ENCODE measurements around the gene IMPG1. TPM values are rescaled to one million over a fixed set of nuclear protein-coding genes. Genes with fewer than 3 reads are reported as not detected.

The IMPG1 gene
- total and polyA plus RNA-seq, 2 of the 13 experiments (the other 11 are each of a cell fraction or from before 2014, with no cell fraction given), result not detected

GRCh38 chr6:75896526-75896925 is 175.9 kb downstream of the IMPG1 start:
- BruUV-seq (replicated peaks), result no TSS peak

GRCh38 chr6:75893776-75894152 is 178.7 kb downstream of the IMPG1 start:
- Histone ChIP-seq H3K4me2 (ENCODE audit: low read depth, low read length) (no peak overlapping the region), H3K9me3 (ENCODE audit: low read length) (no peaks in the 10 kb centered on the region), H3K9ac (ENCODE audit: insufficient read depth, low read depth, low read length) (no peak overlapping the region), H3K27ac (ENCODE audit: extremely low read length, insufficient read depth, low read length) (no peak overlapping the region), H2AFZ (ENCODE audit: low read length) (no peak overlapping the region), H3K4me1 (ENCODE audit: insufficient read depth, low read length) (no peaks in the 10 kb centered on the region), H3K4me3 (replicated peaks in 1 of 3; ENCODE audit: insufficient read depth in 1 of 3, low read depth in 2 of 3, low read length in 3 of 3) (no peak overlapping the region), H3K27me3 (ENCODE audit: control insufficient read depth in 1 of 2, insufficient read depth in 2 of 2, low read length in 2 of 2) (no peaks in the 10 kb centered on the region), H3K79me2 (ENCODE audit: insufficient read depth, low read length) (no peaks in the 10 kb centered on the region), H4K20me1 (ENCODE audit: insufficient read depth, low read length) (no peaks in the 10 kb centered on the region), H3K36me3 (replicated peaks in 1 of 2; ENCODE audit: control insufficient read depth in 1 of 2, insufficient read depth in 2 of 2, low read length in 2 of 2) (no peaks in the 10 kb centered on the region)
- ATAC-seq, result no peak
- no peak for DNase-seq (ENCODE audit: low spot score)
- no peak for FAIRE-seq
- POLR2A ChIA-PET, result interaction anchor here (0.8 kb wide), 1 partner anchor 13 kb away, joined by 6 read pairs; no protein-coding TSS in a partner anchor
- BruUV-seq (replicated peaks), result no TSS peak
- CTCF ChIA-PET (ENCODE audit: low intra/inter-chr PET ratio, low total read pairs), result interaction anchor here (1.8 kb wide), 1 partner anchor 968 kb away, joined by 7 read pairs; no protein-coding TSS in a partner anchor
- intact Hi-C loops (cut with micrococcal nuclease; ENCODE audit: unreplicated experiment) (loop anchor here (1.0 to 10.0 kb wide), 2 partner anchors 968 to 1561 kb away; no protein-coding TSS in a partner anchor), in situ Hi-C loops (cut with HindIII; ENCODE audit: extremely low pct_ligation_motif_present, low pct_unique_long_range_greater_than_20kb) (no loop called here)
- 75% methylated on average over 2 of the region's 2 CpGs for WGBS (ENCODE audit: low lambda C conversion rate)
- no peak for TF ChIP-seq CHD2 (IDR thresholded peaks at IDR 0.05; ENCODE audit: low read depth, low read length)
- no peak for TF ChIP-seq SNAPC4 (CRISPR knock-in tag; IDR thresholded peaks at IDR 0.05)
- no peak for TF ChIP-seq ATF6 (CRISPR knock-in tag; conservative IDR thresholded peaks at IDR 0.05)

More at GRCh38 chr6:75896526-75896925, 175.9 kb downstream of the IMPG1 start:
- POLR2A ChIA-PET, result no interaction called here
- Histone ChIP-seq H4K20me1 (ENCODE audit: insufficient read depth, low read length) (no peaks in the 10 kb centered on the region), H3K27ac (ENCODE audit: extremely low read length, insufficient read depth, low read length) (no peak overlapping the region), H3K27me3 (ENCODE audit: control insufficient read depth in 1 of 2, insufficient read depth in 2 of 2, low read length in 2 of 2) (no peaks in the 10 kb centered on the region), H3K4me2 (ENCODE audit: low read depth, low read length) (no peak overlapping the region), H3K9me3 (ENCODE audit: low read length) (no peaks in the 10 kb centered on the region), H3K9ac (ENCODE audit: insufficient read depth, low read depth, low read length) (no peak overlapping the region), H3K79me2 (ENCODE audit: insufficient read depth, low read length) (no peaks in the 10 kb centered on the region), H3K4me1 (ENCODE audit: insufficient read depth, low read length) (no peaks in the 10 kb centered on the region), H3K4me3 (replicated peaks in 1 of 3; ENCODE audit: insufficient read depth in 1 of 3, low read depth in 2 of 3, low read length in 3 of 3) (no peak overlapping the region), H2AFZ (ENCODE audit: low read length) (no peak overlapping the region), H3K36me3 (replicated peaks in 1 of 2; ENCODE audit: control insufficient read depth in 1 of 2, insufficient read depth in 2 of 2, low read length in 2 of 2) (no peaks in the 10 kb centered on the region)
- in situ Hi-C loops (cut with HindIII; ENCODE audit: extremely low pct_ligation_motif_present, low pct_unique_long_range_greater_than_20kb), result no loop called here
- WGBS (ENCODE audit: low lambda C conversion rate), result 63% methylated on average over 3 of the region's 3 CpGs
- DNase-seq (ENCODE audit: low spot score), result no peak
- CTCF ChIA-PET (ENCODE audit: low intra/inter-chr PET ratio, low total read pairs), result no interaction called here
- no peak for ATAC-seq
- intact Hi-C loops (cut with micrococcal nuclease; ENCODE audit: unreplicated experiment), result loop anchor here (10.0 kb wide), 1 partner anchor 1558 kb away; no protein-coding TSS in a partner anchor
- FAIRE-seq, result no peak
- TF ChIP-seq SP5 (CRISPR knock-in tag; IDR thresholded peaks at IDR 0.05; ENCODE audit: borderline replicate concordance, low read depth) (no peak), PATZ1 (CRISPR knock-in tag; IDR thresholded peaks at IDR 0.05) (no peak), YEATS4 (CRISPR knock-in tag; IDR thresholded peaks at IDR 0.05; ENCODE audit: borderline replicate concordance) (no peak), HES4 (CRISPR knock-in tag; IDR thresholded peaks at IDR 0.05; ENCODE audit: borderline replicate concordance) (no peak), XBP1 (CRISPR knock-in tag; IDR thresholded peaks at IDR 0.05) (no peak), ETV5 (CRISPR knock-in tag; IDR thresholded peaks at IDR 0.05; ENCODE audit: borderline replicate concordance) (no peak), KLF12 (CRISPR knock-in tag; IDR thresholded peaks at IDR 0.05; ENCODE audit: borderline replicate concordance) (no peak)
